B cell (primary cell): ENCODE results near the gene MBNL3. TPM values are rescaled to one million over a fixed set of nuclear protein-coding genes. Genes with fewer than 3 reads are reported as not detected.

Source experiments
- ATAC-seq: fragments of 200-7000 bp; cut with Tn5 transposase; one replicate; pipeline ENCODE4 v1.10.0; 2021; ENCODE audit warnings: low read depth, mild to moderate bottlenecking, moderate number of reproducible peaks, moderate library complexity
- CTCF ChIA-PET: fragments of 350-600 bp; sonication (Branson Sonifier 250); formaldehyde crosslinking; loops from one replicate; lab custom pipeline; 2021; ENCODE audit warnings: antibody characterized with exemption, inconsistent platforms; lab: Charles Lee
- POLR2A ChIA-PET: fragments of 350-600 bp; sonication (Branson Sonifier 250); formaldehyde crosslinking; loops from one replicate; lab custom pipeline; 2021; ENCODE audit warnings: antibody characterized with exemption; lab: Charles Lee
- DNase-seq: peaks from one replicate; pipeline ENCODE4 v3.0.0; 2013
- H2AFZ ChIP-seq: 2 replicates; pipeline ENCODE4 v1.6.1; 2012; ENCODE audit warnings: mild to moderate bottlenecking, low read depth, low read length; ENCODE audit not compliant: insufficient read depth, poor library complexity, severe bottlenecking
- H3K27ac ChIP-seq, 2 donors: 1 replicate in 1 of 2; 2 replicates in 1 of 2; pipeline ENCODE4 v1.5.1; 2012 to 2013; ENCODE audit warnings: low read length in 2 of 2, mild to moderate bottlenecking in 2 of 2, moderate library complexity in 1 of 2
- H3K27me3 ChIP-seq, 4 experiments: fragments of 200-600 bp in 1 of 4; sonication (generic) in 1 of 4; replicated peaks in 1 of 4; 1 replicate in 2 of 4; 2 replicates in 2 of 4; pipeline versions ENCODE4 v1.6.1 to v1.7.0; 2013 to 2016; ENCODE audit warnings: low read length in 3 of 4, mild to moderate bottlenecking in 2 of 4, mixed read lengths in 1 of 4, moderate library complexity in 1 of 4; ENCODE audit not compliant: insufficient read depth in 4 of 4, control insufficient read depth in 3 of 4; ENCODE audit errors: control extremely low read depth in 1 of 4
- H3K36me3 ChIP-seq, 2 experiments: replicated peaks in 1 of 2; 1 replicate in 1 of 2; 2 replicates in 1 of 2; pipeline versions ENCODE4 v1.6.1 to v1.7.1; 2013; ENCODE audit warnings: low read length in 1 of 2; ENCODE audit not compliant: insufficient read depth in 2 of 2, control insufficient read depth in 1 of 2; ENCODE audit errors: control extremely low read depth in 1 of 2, extremely low read depth in 1 of 2
- H3K4me1 ChIP-seq, 2 donors: fragments of 200-600 bp in 1 of 2; sonication (generic) in 1 of 2; 1 replicate in 1 of 2; 2 replicates in 1 of 2; pipeline versions ENCODE4 v1.5.1 to v1.6.1; 2013 to 2017; ENCODE audit warnings: low read length in 2 of 2; ENCODE audit not compliant: control insufficient read depth in 2 of 2, insufficient read depth in 2 of 2
- H3K4me2 ChIP-seq: replicated peaks from 2 replicates; pipeline ENCODE3; 2012; ENCODE audit warnings: mild to moderate bottlenecking, low read depth, low read length; ENCODE audit not compliant: poor library complexity, severe bottlenecking
- H3K4me3 ChIP-seq, 5 experiments: fragments of 200-600 bp in 1 of 5; sonication (generic) in 1 of 5; 1 replicate in 3 of 5; 2 replicates in 2 of 5; pipeline versions ENCODE4 v1.5.1 to v1.7.0; 2011 to 2016; ENCODE audit warnings: low read length in 4 of 5, mild to moderate bottlenecking in 4 of 5, low read depth in 2 of 5, control low read depth in 1 of 5, moderate library complexity in 1 of 5; ENCODE audit not compliant: insufficient read depth in 1 of 5; ENCODE audit errors: control extremely low read depth in 1 of 5, extremely low read depth in 1 of 5
- H3K79me2 ChIP-seq: fragments of 200-600 bp; sonication (generic); one replicate; pipeline ENCODE4 v1.6.0; 2016; ENCODE audit warnings: low read length; ENCODE audit not compliant: control insufficient read depth, insufficient read depth
- H3K9ac ChIP-seq: fragments of 200-600 bp; sonication (generic); 2 replicates; pipeline ENCODE4 v1.6.1; 2017; ENCODE audit warnings: mild to moderate bottlenecking, low read length, moderate library complexity
- H3K9me3 ChIP-seq, 3 donors: one replicate each; pipeline versions ENCODE4 v1.6.1 to v1.7.1; 2013; ENCODE audit warnings: low read length in 2 of 3; ENCODE audit not compliant: control insufficient read depth in 2 of 3, insufficient read depth in 1 of 3; ENCODE audit errors: control extremely low read depth in 1 of 3
- H4K20me1 ChIP-seq: 2 replicates; pipeline ENCODE4 v1.6.0; 2012; ENCODE audit warnings: mild to moderate bottlenecking, low read length; ENCODE audit not compliant: insufficient read depth, control insufficient read depth, poor library complexity, severe bottlenecking
- H3K27ac Mint-ChIP-seq: one replicate; pipeline ENCODE4 v1.8.0; 2021; ENCODE audit warnings: mixed read lengths
- H3K27me3 Mint-ChIP-seq: one replicate; pipeline ENCODE4 v1.8.0; 2021; ENCODE audit warnings: mixed read lengths
- H3K4me1 Mint-ChIP-seq: one replicate; pipeline ENCODE4 v1.8.0; 2021; ENCODE audit warnings: mixed read lengths
- H3K4me3 Mint-ChIP-seq: one replicate; pipeline ENCODE4 v1.8.0; 2021; ENCODE audit warnings: mixed read lengths
- H3K9me3 Mint-ChIP-seq: one replicate; pipeline ENCODE4 v1.8.0; 2022; ENCODE audit warnings: mixed read lengths; ENCODE audit not compliant: insufficient read depth
- CTCF ChIP-seq: fragments of 200-600 bp; IDR thresholded peaks from one replicate; pipeline ENCODE4 v1.8.0; 2022; ENCODE audit warnings: antibody characterized with exemption, mild to moderate bottlenecking
- EZH2 ChIP-seq: IDR thresholded peaks from 2 replicates; pipeline ENCODE4 v1.6.1; 2012; ENCODE audit warnings: borderline replicate concordance, low read depth, mild to moderate bottlenecking, moderate library complexity, low read length; ENCODE audit not compliant: insufficient read depth, poor library complexity, severe bottlenecking
- WGBS: methylation state at CpG from one replicate; pipeline ENCODE4 v1.1.5; 2013; ENCODE audit warnings: missing lambda C conversion rate; ENCODE audit not compliant: insufficient coverage; 5-methylcytosine and 5-hydroxymethylcytosine counted together
- intact Hi-C: fragments of 100-400 bp; cut with micrococcal nuclease; formaldehyde crosslinking; loops from one replicate; pipeline ENCODE4 v1.10.0; 2022
- polyA minus RNA-seq: library from RNA; depleted of rRNA, polyadenylated mRNA; stranded (reverse); fragments of >200 nt; gene quantifications from 2 replicates; pipeline ENCODE4 v1.2.3, GENCODE V29; 2012
- polyA plus RNA-seq: library from polyadenylated mRNA; depleted of rRNA; stranded (reverse); fragments of >200 nt; gene quantifications from 2 replicates; pipeline ENCODE4 v1.2.3, GENCODE V29; 2012
- total RNA-seq, 2 donors: library from RNA; stranded (reverse); fragments of 120-200 nt in 1 of 2; gene quantifications; 1 replicate in 1 of 2; 2 replicates in 1 of 2; pipeline versions ENCODE4 v1.2.3 to v1.2.4, GENCODE V29; 2013 to 2022

The MBNL3 gene
- total RNA-seq (60.2 and 63.1 TPM in 2 replicates), polyA plus RNA-seq (16.6 and 17.3 TPM in 2 replicates), polyA minus RNA-seq (98.9 and 112 TPM in 2 replicates)
- 53.7 TPM for total RNA-seq (2013)

- Histone ChIP-seq H3K79me2 (peaks cover 24% of the 10 kb centered on the region), H4K20me1 (no peaks in the 10 kb centered on the region), H2AFZ (peak within 1 kb of the TSS; percentile 69), H3K4me3 (peak within 1 kb of the TSS; percentile 61 to 76 (median 66)), H3K36me3 (no peaks in the 10 kb centered on the region), H3K4me2 (peak within 1 kb of the TSS; percentile 75), H3K27me3 (no peaks in the 10 kb centered on the region), H3K4me1 (peaks cover 51 to 53% of the 10 kb centered on the region in 2 donors), H3K9me3 (no peaks in the 10 kb centered on the region), H3K9ac (peak within 1 kb of the TSS; percentile 65), H3K27ac (peak within 1 kb of the TSS; percentile 85 to 87)
- ChIA-PET POLR2A (interaction anchor here (0.6 to 1.0 kb wide), 2 partner anchors 8 to 271 kb away, joined by 3 to 9 read pairs; no protein-coding TSS in a partner anchor), CTCF (interaction anchor here (0.9 to 1.3 kb wide), 3 partner anchors 9 to 635 kb away, joined by 3 to 5 read pairs (median 4); no protein-coding TSS in a partner anchor)
- H3K27ac Mint-ChIP-seq: peak within 1 kb of the TSS; percentile 98
- no peaks in the 10 kb centered on the region for H3K27me3 Mint-ChIP-seq
- DNase-seq (peak; percentile 87), ATAC-seq (peak; percentile 67)
- no peak for TF ChIP-seq EZH2
- no peak for TF ChIP-seq CTCF
- intact Hi-C loops: loop anchor here (1.0 to 10.0 kb wide), 3 partner anchors 8 to 272 kb away; no protein-coding TSS in a partner anchor
- H3K9me3 Mint-ChIP-seq: no peaks in the 10 kb centered on the region
- peak within 1 kb of the TSS; percentile 95 for H3K4me3 Mint-ChIP-seq
- peaks cover 51% of the 10 kb centered on the region for H3K4me1 Mint-ChIP-seq
- under 1% methylated on average over 56 of the region's 59 CpGs for WGBS
Measured at GRCh38 chrX:132488819-132489577, at the start of gene MBNL3. Gene MBNL3, minus strand, starts transcription at chrX:132489038. Its CDS starts 49,427 bp downstream, at chrX:132439611.

- Mint-ChIP-seq H3K9me3 (no peaks in the 10 kb centered on the region), H3K27ac (no peak overlapping the region), H3K27me3 (peaks cover 3% of the 10 kb centered on the region), H3K4me1 (peaks cover 2% of the 10 kb centered on the region), H3K4me3 (no peak overlapping the region)
- H3K9me3 ChIP-seq: no peaks in the 10 kb centered on the region
- no peak overlapping the region for H3K27ac ChIP-seq
- TF ChIP-seq CTCF: no peak
- no peak for TF ChIP-seq EZH2
- no peaks in the 10 kb centered on the region for H3K4me1 ChIP-seq
- intact Hi-C loops: no loop called here
- no peak overlapping the region for H2AFZ ChIP-seq
- no peaks in the 10 kb centered on the region for H4K20me1 ChIP-seq
- H3K79me2 ChIP-seq: no peaks in the 10 kb centered on the region
- H3K9ac ChIP-seq: no peak overlapping the region
- CTCF ChIA-PET: no interaction called here
- DNase-seq (no peak), ATAC-seq (no peak)
- H3K36me3 ChIP-seq: no peaks in the 10 kb centered on the region
- WGBS: 86% methylated on average over 1 of the region's 2 CpGs
- no peak overlapping the region for H3K4me3 ChIP-seq
- no peak overlapping the region for H3K4me2 ChIP-seq
- POLR2A ChIA-PET: no interaction called here
- peaks cover 0 to 4% (median 0%) of the 10 kb centered on the region in 4 experiments for H3K27me3 ChIP-seq
Measured at GRCh38 chrX:132533409-132533808, 44.6 kb upstream of the MBNL3 start.
